IPS-NIHi11 (cell line): ENCODE measurements around the gene KDM4B.

Experiments used
- DNase-seq: peaks from one replicate; pipeline ENCODE4 v3.0.0; 2012; ENCODE audit warnings: mixed read lengths, low spot score

Gene KDM4B

GRCh38 chr19:5107432-5108122 lies 138.7 kb downstream of the KDM4B start:
- no peak for DNase-seq

GRCh38 chr19:5108123-5108596 lies 139.2 kb downstream of the KDM4B start:
- DNase-seq = no peak

- DNase-seq = no peak
These were observed 140.0 kb downstream of the KDM4B start for GRCh38 chr19:5108866-5109265.

- peak; percentile 68 for DNase-seq
These were observed 140.6 kb downstream of the KDM4B start for GRCh38 chr19:5109560-5109959.

GRCh38 chr19:5110546-5110945 lies 141.6 kb downstream of the KDM4B start:
- no peak for DNase-seq

- no peak for DNase-seq
These were observed 142.1 kb downstream of the KDM4B start for GRCh38 chr19:5111051-5111450.

GRCh38 chr19:5112175-5112574 lies 143.3 kb downstream of the KDM4B start:
- no peak for DNase-seq

GRCh38 chr19:5112681-5113575 lies 144.0 kb downstream of the KDM4B start:
- no peak for DNase-seq

- no peak for DNase-seq
These were observed 145.0 kb downstream of the KDM4B start for GRCh38 chr19:5113633-5114586.

GRCh38 chr19:5114727-5115126 lies 145.8 kb downstream of the KDM4B start:
- no peak for DNase-seq

GRCh38 chr19:5115351-5115750 lies 146.4 kb downstream of the KDM4B start:
- DNase-seq = no peak

GRCh38 chr19:5115771-5116202 lies 146.9 kb downstream of the KDM4B start:
- no peak for DNase-seq

GRCh38 chr19:5116292-5116691 lies 147.4 kb downstream of the KDM4B start:
- no peak for DNase-seq

GRCh38 chr19:5117421-5117820 lies 148.5 kb downstream of the KDM4B start:
- DNase-seq = no peak

- no peak for DNase-seq
These were observed 149.1 kb downstream of the KDM4B start for GRCh38 chr19:5118026-5118425.

- no peak for DNase-seq
These were observed 150.5 kb downstream of the KDM4B start for GRCh38 chr19:5119297-5119998.

GRCh38 chr19:5120321-5120720 lies 151.4 kb downstream of the KDM4B start:
- DNase-seq = no peak

GRCh38 chr19:5120833-5121232 lies 151.9 kb downstream of the KDM4B start:
- no peak for DNase-seq

- DNase-seq = no peak
These were observed 152.6 kb downstream of the KDM4B start for GRCh38 chr19:5121266-5122120.

- DNase-seq = no peak
These were observed 153.1 kb downstream of the KDM4B start for GRCh38 chr19:5122121-5122400.
